Endodermal cell (in vitro differentiated cells): ENCODE data around the gene DPF3. TPM values are rescaled to one million over a fixed set of nuclear protein-coding genes. Genes with fewer than 3 reads are reported as not detected.
A peak's percentile ranks its signal among the peaks of the same experiment; 100 is the strongest.

ENCODE experiments used
- DNase-seq: peaks from one replicate; pipeline ENCODE4 v3.0.0-alpha.2; 2017
- H3K27ac ChIP-seq: 2 replicates; pipeline ENCODE4 v1.5.1; 2013; ENCODE audit warnings: mild to moderate bottlenecking, low read depth, low read length, moderate library complexity
- H3K27me3 ChIP-seq: 2 replicates; pipeline ENCODE4 v1.6.1; 2013; ENCODE audit warnings: mild to moderate bottlenecking, low read length, moderate library complexity; ENCODE audit not compliant: insufficient read depth, control insufficient read depth, poor library complexity, severe bottlenecking
- H3K36me3 ChIP-seq: 2 replicates; pipeline ENCODE4 v1.7.0; 2013; ENCODE audit warnings: mild to moderate bottlenecking, low read length, moderate library complexity; ENCODE audit not compliant: control insufficient read depth, insufficient read depth
- H3K4me1 ChIP-seq: one replicate; pipeline ENCODE4 v1.7.0; 2013; ENCODE audit warnings: low read length; ENCODE audit not compliant: control insufficient read depth, insufficient read depth
- H3K4me3 ChIP-seq: 2 replicates; pipeline ENCODE4 v1.5.1; 2013; ENCODE audit warnings: mild to moderate bottlenecking, low read length, moderate library complexity
- H3K9ac ChIP-seq: 2 replicates; pipeline ENCODE4 v1.6.1; 2013; ENCODE audit warnings: mild to moderate bottlenecking, low read length, moderate library complexity; ENCODE audit not compliant: poor library complexity, severe bottlenecking; ENCODE audit errors: extremely low read depth
- H3K9me3 ChIP-seq: 2 replicates; pipeline ENCODE4 v1.6.1; 2013; ENCODE audit warnings: mild to moderate bottlenecking, low read length, moderate library complexity; ENCODE audit not compliant: control insufficient read depth
- H3K27ac Mint-ChIP-seq: 2 replicates; pipeline ENCODE4 v1.8.0; 2020; ENCODE audit warnings: mixed read lengths
- H3K27me3 Mint-ChIP-seq: 2 replicates; pipeline ENCODE4 v1.8.0; 2021; ENCODE audit warnings: mild to moderate bottlenecking, mixed read lengths; ENCODE audit not compliant: insufficient read depth
- H3K36me3 Mint-ChIP-seq: 2 replicates; pipeline ENCODE4 v1.8.0; 2020; ENCODE audit warnings: low read depth, mixed read lengths
- H3K4me1 Mint-ChIP-seq: 2 replicates; pipeline ENCODE4 v1.8.0; 2020; ENCODE audit warnings: mixed read lengths
- H3K4me3 Mint-ChIP-seq: 2 replicates; pipeline ENCODE4 v1.8.0; 2020; ENCODE audit warnings: mild to moderate bottlenecking, moderate library complexity, mixed read lengths
- H3K9me3 Mint-ChIP-seq: 2 replicates; pipeline ENCODE4 v1.8.0; 2020; ENCODE audit warnings: mild to moderate bottlenecking, mixed read lengths
- CTCF ChIP-seq: fragments of 200-600 bp; sonication (generic); conservative IDR thresholded peaks from 2 replicates; pipeline ENCODE4 v1.5.0; 2021; ENCODE audit warnings: antibody characterized with exemption, mild to moderate bottlenecking
- WGBS, 2 experiments: methylation state at CpG; one replicate each; pipeline versions ENCODE4 v1.1.5 to v1.1.7; 2013; ENCODE audit warnings: missing lambda C conversion rate in 2 of 2, mixed read lengths in 1 of 2; ENCODE audit not compliant: insufficient coverage in 1 of 2, insufficient read length in 1 of 2; 5-methylcytosine and 5-hydroxymethylcytosine counted together
- total RNA-seq, 2 donors: library from RNA; stranded (reverse); fragmentation: NEBNext Ultra II Directional in 1 of 2; extraction: Animal tissue kit (Norgen Biotek cat#: 25700) in 1 of 2; gene quantifications; 2 replicates in 1 of 2; 3 replicates in 1 of 2; pipeline ENCODE4 v1.2.1, GENCODE V29; 2021

DPF3 gene
- total RNA-seq, 2 donors from 2014 or later, result not detected

- H3K4me3 Mint-ChIP-seq, result no peak overlapping the region
- H3K27ac Mint-ChIP-seq, result no peak overlapping the region
- Histone ChIP-seq H3K9me3 (peaks cover 31% of the 10 kb centered on the region), H3K27me3 (peaks cover 1% of the 10 kb centered on the region), H3K36me3 (no peaks in the 10 kb centered on the region), H3K27ac (no peak overlapping the region), H3K9ac (no peak overlapping the region), H3K4me3 (no peak overlapping the region), H3K4me1 (no peaks in the 10 kb centered on the region)
- H3K27me3 Mint-ChIP-seq, result peaks cover 25% of the 10 kb centered on the region
- peaks cover 23% of the 10 kb centered on the region for H3K9me3 Mint-ChIP-seq
- H3K36me3 Mint-ChIP-seq, result no peaks in the 10 kb centered on the region
- DNase-seq, result peak; percentile 49
- WGBS, 2 experiments, result 91 to 93% methylated on average over 5 of the region's 5 CpGs
- peaks cover 5% of the 10 kb centered on the region for H3K4me1 Mint-ChIP-seq
- TF ChIP-seq CTCF, result peak; percentile 63
These were observed 135.5 kb downstream of the DPF3 start for GRCh38 chr14:72758420-72758819.

GRCh38 chr14:72756967-72757366 is 136.9 kb downstream of the DPF3 start:
- WGBS, 2 experiments, result 73 to 96% methylated on average over 1 of the region's 1 CpG

GRCh38 chr14:72755766-72756165 is 138.1 kb downstream of the DPF3 start:
- H3K4me1 ChIP-seq, result no peaks in the 10 kb centered on the region
- peaks cover 5% of the 10 kb centered on the region for H3K27me3 ChIP-seq
- H3K36me3 ChIP-seq, result no peaks in the 10 kb centered on the region
- Mint-ChIP-seq H3K27ac (no peak overlapping the region), H3K9me3 (peaks cover 19% of the 10 kb centered on the region), H3K27me3 (peaks cover 36% of the 10 kb centered on the region), H3K4me3 (no peak overlapping the region), H3K36me3 (no peaks in the 10 kb centered on the region), H3K4me1 (peaks cover 5% of the 10 kb centered on the region)
- no peak for TF ChIP-seq CTCF
- no peak overlapping the region for H3K4me3 ChIP-seq
- H3K9ac ChIP-seq, result no peak overlapping the region
- no peak for DNase-seq
- no peak overlapping the region for H3K27ac ChIP-seq
- peaks cover 23% of the 10 kb centered on the region for H3K9me3 ChIP-seq
- 87 to 88% methylated on average over 3 of the region's 3 CpGs for WGBS, 2 experiments

More at GRCh38 chr14:72756967-72757366, 136.9 kb downstream of the DPF3 start:
- peaks cover 31% of the 10 kb centered on the region for H3K9me3 ChIP-seq
- H3K27me3 Mint-ChIP-seq, result peaks cover 32% of the 10 kb centered on the region
- no peak for DNase-seq
- no peaks in the 10 kb centered on the region for H3K36me3 Mint-ChIP-seq
- H3K4me3 ChIP-seq, result no peak overlapping the region
- H3K4me3 Mint-ChIP-seq, result no peak overlapping the region
- peaks cover 5% of the 10 kb centered on the region for H3K27me3 ChIP-seq
- peaks cover 20% of the 10 kb centered on the region for H3K9me3 Mint-ChIP-seq
- H3K4me1 Mint-ChIP-seq, result peaks cover 5% of the 10 kb centered on the region
- no peaks in the 10 kb centered on the region for H3K36me3 ChIP-seq
- H3K9ac ChIP-seq, result no peak overlapping the region
- H3K4me1 ChIP-seq, result no peaks in the 10 kb centered on the region
- no peak for TF ChIP-seq CTCF
- no peak overlapping the region for H3K27ac Mint-ChIP-seq
- H3K27ac ChIP-seq, result no peak overlapping the region
